ENCODE data around the gene ACSS2.

Gene ACSS2

DNA sequence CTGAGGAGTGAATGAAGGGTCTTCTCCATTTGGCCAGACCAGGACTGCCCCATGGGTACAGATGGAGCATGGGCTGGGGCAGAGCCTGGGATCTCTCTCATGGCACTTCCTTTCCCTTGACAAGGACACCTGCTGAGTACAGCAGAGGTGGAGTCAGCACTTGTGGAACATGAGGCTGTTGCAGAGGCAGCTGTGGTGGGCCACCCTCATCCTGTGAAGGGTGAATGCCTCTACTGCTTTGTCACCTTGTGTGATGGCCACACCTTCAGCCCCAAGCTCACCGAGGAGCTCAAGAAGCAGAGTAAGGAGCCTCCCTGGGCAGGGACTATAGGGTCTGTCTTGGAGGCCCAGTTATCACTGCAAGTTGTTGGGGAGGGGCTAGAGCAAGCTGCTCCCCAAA, 49.6 kb downstream of the ACSS2 start:
- TF ChIP-seq SNAI2 (CRISPR knock-in tag; IDR thresholded peaks at IDR 0.05) (no peak), ZFP3 (CRISPR knock-in tag; IDR thresholded peaks at IDR 0.05) (no peak), ZNF8 (CRISPR knock-in tag; IDR thresholded peaks at IDR 0.05) (no peak), BACH2 (CRISPR knock-in tag; IDR thresholded peaks at IDR 0.05; ENCODE audit: borderline replicate concordance) (no peak), TCF4 (CRISPR knock-in tag; IDR thresholded peaks at IDR 0.05; ENCODE audit: borderline replicate concordance) (no peak), ISL1 (CRISPR knock-in tag; IDR thresholded peaks at IDR 0.05) (no peak), PPARA (CRISPR knock-in tag; IDR thresholded peaks at IDR 0.05; ENCODE audit: borderline replicate concordance) (no peak), CSDC2 (CRISPR knock-in tag; IDR thresholded peaks at IDR 0.05) (no peak), ARNTL (CRISPR knock-in tag; IDR thresholded peaks at IDR 0.05; ENCODE audit: borderline replicate concordance, low read depth) (no peak), ESRRG (CRISPR knock-in tag; IDR thresholded peaks at IDR 0.05) (no peak), RARB (CRISPR knock-in tag; IDR thresholded peaks at IDR 0.05) (no peak), ZC3H10 (CRISPR knock-in tag; IDR thresholded peaks at IDR 0.05) (no peak), TOX (CRISPR knock-in tag; IDR thresholded peaks at IDR 0.05; ENCODE audit: borderline replicate concordance) (no peak), ZFP30 (CRISPR knock-in tag; IDR thresholded peaks at IDR 0.05) (no peak), OSR1 (CRISPR knock-in tag; IDR thresholded peaks at IDR 0.05) (no peak), GLIS3 (CRISPR knock-in tag; IDR thresholded peaks at IDR 0.05) (no peak)
- TF ChIP-seq, protein P1, sequence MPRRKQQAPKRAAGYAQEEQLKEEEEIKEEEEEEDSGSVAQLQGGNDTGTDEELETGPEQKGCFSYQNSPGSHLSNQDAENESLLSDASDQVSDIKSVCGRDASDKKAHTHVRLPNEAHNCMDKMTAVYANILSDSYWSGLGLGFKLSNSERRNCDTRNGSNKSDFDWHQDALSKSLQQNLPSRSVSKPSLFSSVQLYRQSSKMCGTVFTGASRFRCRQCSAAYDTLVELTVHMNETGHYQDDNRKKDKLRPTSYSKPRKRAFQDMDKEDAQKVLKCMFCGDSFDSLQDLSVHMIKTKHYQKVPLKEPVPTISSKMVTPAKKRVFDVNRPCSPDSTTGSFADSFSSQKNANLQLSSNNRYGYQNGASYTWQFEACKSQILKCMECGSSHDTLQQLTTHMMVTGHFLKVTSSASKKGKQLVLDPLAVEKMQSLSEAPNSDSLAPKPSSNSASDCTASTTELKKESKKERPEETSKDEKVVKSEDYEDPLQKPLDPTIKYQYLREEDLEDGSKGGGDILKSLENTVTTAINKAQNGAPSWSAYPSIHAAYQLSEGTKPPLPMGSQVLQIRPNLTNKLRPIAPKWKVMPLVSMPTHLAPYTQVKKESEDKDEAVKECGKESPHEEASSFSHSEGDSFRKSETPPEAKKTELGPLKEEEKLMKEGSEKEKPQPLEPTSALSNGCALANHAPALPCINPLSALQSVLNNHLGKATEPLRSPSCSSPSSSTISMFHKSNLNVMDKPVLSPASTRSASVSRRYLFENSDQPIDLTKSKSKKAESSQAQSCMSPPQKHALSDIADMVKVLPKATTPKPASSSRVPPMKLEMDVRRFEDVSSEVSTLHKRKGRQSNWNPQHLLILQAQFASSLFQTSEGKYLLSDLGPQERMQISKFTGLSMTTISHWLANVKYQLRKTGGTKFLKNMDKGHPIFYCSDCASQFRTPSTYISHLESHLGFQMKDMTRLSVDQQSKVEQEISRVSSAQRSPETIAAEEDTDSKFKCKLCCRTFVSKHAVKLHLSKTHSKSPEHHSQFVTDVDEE (CRISPR knock-in tag; IDR thresholded peaks at IDR 0.05), result no peak
- TF ChIP-seq, protein P2, sequence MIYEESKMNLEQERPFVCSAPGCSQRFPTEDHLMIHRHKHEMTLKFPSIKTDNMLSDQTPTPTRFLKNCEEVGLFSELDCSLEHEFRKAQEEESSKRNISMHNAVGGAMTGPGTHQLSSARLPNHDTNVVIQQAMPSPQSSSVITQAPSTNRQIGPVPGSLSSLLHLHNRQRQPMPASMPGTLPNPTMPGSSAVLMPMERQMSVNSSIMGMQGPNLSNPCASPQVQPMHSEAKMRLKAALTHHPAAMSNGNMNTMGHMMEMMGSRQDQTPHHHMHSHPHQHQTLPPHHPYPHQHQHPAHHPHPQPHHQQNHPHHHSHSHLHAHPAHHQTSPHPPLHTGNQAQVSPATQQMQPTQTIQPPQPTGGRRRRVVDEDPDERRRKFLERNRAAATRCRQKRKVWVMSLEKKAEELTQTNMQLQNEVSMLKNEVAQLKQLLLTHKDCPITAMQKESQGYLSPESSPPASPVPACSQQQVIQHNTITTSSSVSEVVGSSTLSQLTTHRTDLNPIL (CRISPR knock-in tag; IDR thresholded peaks at IDR 0.05; ENCODE audit: low read depth), result no peak
- ATAC-seq, result no peak

DNA sequence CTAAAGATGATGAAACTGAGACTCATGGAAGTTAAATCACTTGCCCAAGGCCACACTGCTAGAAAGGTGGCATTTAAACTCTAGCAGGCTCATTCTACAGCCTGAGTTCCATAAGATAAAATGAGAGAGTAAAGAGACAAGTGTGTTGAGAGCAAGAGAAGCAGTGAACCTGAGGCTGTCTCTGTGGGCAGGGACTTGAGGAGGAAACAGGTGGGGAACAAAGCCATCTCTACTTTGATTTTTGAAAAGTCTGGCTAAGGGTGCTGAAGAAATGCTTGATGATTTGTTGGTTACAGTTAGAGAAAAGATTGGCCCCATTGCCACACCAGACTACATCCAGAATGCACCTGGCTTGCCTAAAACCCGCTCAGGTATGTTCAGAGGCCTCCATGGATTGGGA, 50.2 kb downstream of the ACSS2 start:
- TF ChIP-seq, protein P3, sequence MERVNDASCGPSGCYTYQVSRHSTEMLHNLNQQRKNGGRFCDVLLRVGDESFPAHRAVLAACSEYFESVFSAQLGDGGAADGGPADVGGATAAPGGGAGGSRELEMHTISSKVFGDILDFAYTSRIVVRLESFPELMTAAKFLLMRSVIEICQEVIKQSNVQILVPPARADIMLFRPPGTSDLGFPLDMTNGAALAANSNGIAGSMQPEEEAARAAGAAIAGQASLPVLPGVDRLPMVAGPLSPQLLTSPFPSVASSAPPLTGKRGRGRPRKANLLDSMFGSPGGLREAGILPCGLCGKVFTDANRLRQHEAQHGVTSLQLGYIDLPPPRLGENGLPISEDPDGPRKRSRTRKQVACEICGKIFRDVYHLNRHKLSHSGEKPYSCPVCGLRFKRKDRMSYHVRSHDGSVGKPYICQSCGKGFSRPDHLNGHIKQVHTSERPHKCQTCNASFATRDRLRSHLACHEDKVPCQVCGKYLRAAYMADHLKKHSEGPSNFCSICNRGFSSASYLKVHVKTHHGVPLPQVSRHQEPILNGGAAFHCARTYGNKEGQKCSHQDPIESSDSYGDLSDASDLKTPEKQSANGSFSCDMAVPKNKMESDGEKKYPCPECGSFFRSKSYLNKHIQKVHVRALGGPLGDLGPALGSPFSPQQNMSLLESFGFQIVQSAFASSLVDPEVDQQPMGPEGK (CRISPR knock-in tag; IDR thresholded peaks at IDR 0.05; ENCODE audit: borderline replicate concordance), result no peak
- TF ChIP-seq, protein P1 (CRISPR knock-in tag; IDR thresholded peaks at IDR 0.05), result no peak
- no peak for TF ChIP-seq ZFP3 (CRISPR knock-in tag; IDR thresholded peaks at IDR 0.05)
- TF ChIP-seq ARNTL (CRISPR knock-in tag; IDR thresholded peaks at IDR 0.05; ENCODE audit: borderline replicate concordance, low read depth), result no peak
- TF ChIP-seq, protein P4, sequence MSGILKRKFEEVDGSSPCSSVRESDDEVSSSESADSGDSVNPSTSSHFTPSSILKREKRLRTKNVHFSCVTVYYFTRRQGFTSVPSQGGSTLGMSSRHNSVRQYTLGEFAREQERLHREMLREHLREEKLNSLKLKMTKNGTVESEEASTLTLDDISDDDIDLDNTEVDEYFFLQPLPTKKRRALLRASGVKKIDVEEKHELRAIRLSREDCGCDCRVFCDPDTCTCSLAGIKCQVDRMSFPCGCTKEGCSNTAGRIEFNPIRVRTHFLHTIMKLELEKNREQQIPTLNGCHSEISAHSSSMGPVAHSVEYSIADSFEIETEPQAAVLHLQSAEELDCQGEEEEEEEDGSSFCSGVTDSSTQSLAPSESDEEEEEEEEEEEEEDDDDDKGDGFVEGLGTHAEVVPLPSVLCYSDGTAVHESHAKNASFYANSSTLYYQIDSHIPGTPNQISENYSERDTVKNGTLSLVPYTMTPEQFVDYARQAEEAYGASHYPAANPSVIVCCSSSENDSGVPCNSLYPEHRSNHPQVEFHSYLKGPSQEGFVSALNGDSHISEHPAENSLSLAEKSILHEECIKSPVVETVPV (CRISPR knock-in tag; IDR thresholded peaks at IDR 0.05), result no peak
- no peak for TF ChIP-seq ZNF565 (CRISPR knock-in tag; conservative IDR thresholded peaks at IDR 0.05; ENCODE audit: low read depth)
- TF ChIP-seq ZNF8 (CRISPR knock-in tag; IDR thresholded peaks at IDR 0.05), result no peak
- TF ChIP-seq GLIS3 (CRISPR knock-in tag; IDR thresholded peaks at IDR 0.05), result no peak
- TF ChIP-seq BACH2 (CRISPR knock-in tag; IDR thresholded peaks at IDR 0.05; ENCODE audit: borderline replicate concordance), result no peak
- TF ChIP-seq PPARA (CRISPR knock-in tag; IDR thresholded peaks at IDR 0.05; ENCODE audit: borderline replicate concordance), result no peak
- no peak for TF ChIP-seq RARB (CRISPR knock-in tag; IDR thresholded peaks at IDR 0.05)
- TF ChIP-seq ESRRG (CRISPR knock-in tag; IDR thresholded peaks at IDR 0.05), result no peak
- TF ChIP-seq OSR1 (CRISPR knock-in tag; IDR thresholded peaks at IDR 0.05), result no peak
- TF ChIP-seq, protein P5, sequence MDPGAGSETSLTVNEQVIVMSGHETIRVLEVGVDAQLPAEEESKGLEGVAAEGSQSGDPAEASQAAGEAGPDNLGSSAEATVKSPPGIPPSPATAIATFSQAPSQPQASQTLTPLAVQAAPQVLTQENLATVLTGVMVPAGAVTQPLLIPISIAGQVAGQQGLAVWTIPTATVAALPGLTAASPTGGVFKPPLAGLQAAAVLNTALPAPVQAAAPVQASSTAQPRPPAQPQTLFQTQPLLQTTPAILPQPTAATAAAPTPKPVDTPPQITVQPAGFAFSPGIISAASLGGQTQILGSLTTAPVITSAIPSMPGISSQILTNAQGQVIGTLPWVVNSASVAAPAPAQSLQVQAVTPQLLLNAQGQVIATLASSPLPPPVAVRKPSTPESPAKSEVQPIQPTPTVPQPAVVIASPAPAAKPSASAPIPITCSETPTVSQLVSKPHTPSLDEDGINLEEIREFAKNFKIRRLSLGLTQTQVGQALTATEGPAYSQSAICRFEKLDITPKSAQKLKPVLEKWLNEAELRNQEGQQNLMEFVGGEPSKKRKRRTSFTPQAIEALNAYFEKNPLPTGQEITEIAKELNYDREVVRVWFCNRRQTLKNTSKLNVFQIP (CRISPR knock-in tag; IDR thresholded peaks at IDR 0.05; ENCODE audit: borderline replicate concordance, low read depth), result no peak
- TF ChIP-seq SNAI2 (CRISPR knock-in tag; IDR thresholded peaks at IDR 0.05), result no peak
- TF ChIP-seq ZC3H10 (CRISPR knock-in tag; IDR thresholded peaks at IDR 0.05), result no peak
- no peak for TF ChIP-seq TCF4 (CRISPR knock-in tag; IDR thresholded peaks at IDR 0.05; ENCODE audit: borderline replicate concordance)
- TF ChIP-seq CSDC2 (CRISPR knock-in tag; IDR thresholded peaks at IDR 0.05), result no peak
- no peak for TF ChIP-seq ISL1 (CRISPR knock-in tag; IDR thresholded peaks at IDR 0.05)
- ATAC-seq, result no peak

All from SK-N-SH treated with all-trans-retinoic acid at 6 μM for 48 hours (cell line).